OCI-LY3 (cell line): ENCODE data around the gene PLPP7.
"Not testable (repeated sequence)": the region's sequence is repeated elsewhere in the genome, so short reads cannot be mapped to it uniquely, and the experiment has no call there.

Experiments used
- H2AFZ ChIP-seq: fragments of 200-600, 300-600 bp; shearing (Covaris generic); 2 replicates; pipeline ENCODE4 v1.6.0; 2014; ENCODE audit warnings: antibody characterized with exemption, low read depth, low read length
- H3K27ac ChIP-seq: fragments of 200-600, 300-600 bp; sonication (generic); 2 replicates; pipeline ENCODE4 v1.5.1; 2014; ENCODE audit warnings: mild to moderate bottlenecking, low read length, moderate library complexity, mixed read lengths
- H3K27me3 ChIP-seq: fragments of 200-600, 300-600 bp; sonication (generic); 2 replicates; pipeline ENCODE4 v1.6.1; 2014; ENCODE audit warnings: low read depth, low read length, mixed read lengths
- H3K36me3 ChIP-seq: fragments of 200-600, 300-600 bp; sonication (generic); replicated peaks from 2 replicates; pipeline ENCODE3; 2014; ENCODE audit warnings: low read depth, low read length, mixed read lengths
- H3K4me1 ChIP-seq: fragments of 300-600, 200-600 bp; sonication (generic); 2 replicates; pipeline ENCODE4 v1.6.1; 2014; ENCODE audit warnings: low read length, mixed read lengths
- H3K4me2 ChIP-seq: fragments of 200-600, 300-600 bp; sonication (generic); 2 replicates; pipeline ENCODE4 v1.6.1; 2014; ENCODE audit warnings: low read length, mixed read lengths
- H3K4me3 ChIP-seq: fragments of 300-600, 200-600 bp; sonication (generic); 2 replicates; pipeline ENCODE4 v1.5.1; 2014; ENCODE audit warnings: antibody characterized with exemption, mild to moderate bottlenecking, low read length, moderate library complexity
- H3K79me2 ChIP-seq: fragments of 300-600, 200-600 bp; shearing (Covaris generic); 2 replicates; pipeline ENCODE4 v1.6.1; 2014; ENCODE audit warnings: mild to moderate bottlenecking, low read length, mixed read lengths
- H3K9ac ChIP-seq: fragments of 300-600, 200-600 bp; shearing (Covaris generic); 2 replicates; pipeline ENCODE4 v1.6.0; 2014; ENCODE audit warnings: mild to moderate bottlenecking, low read length, moderate library complexity
- H3K9me3 ChIP-seq: fragments of 200-600, 300-600 bp; shearing (Covaris generic); 2 replicates; pipeline ENCODE4 v1.6.1; 2014; ENCODE audit warnings: low read length, mixed read lengths; ENCODE audit not compliant: insufficient read depth
- H4K20me1 ChIP-seq: fragments of 200-600, 300-600 bp; sonication (generic); 2 replicates; pipeline ENCODE4 v1.6.1; 2016; ENCODE audit warnings: low read length, mixed read lengths; ENCODE audit not compliant: insufficient read depth
- CTCF ChIP-seq: fragments of 200-600, 300-600 bp; sonication (generic); IDR thresholded peaks from 2 replicates; pipeline ENCODE4 v1.5.1; 2014; ENCODE audit warnings: antibody characterized with exemption, low read length, low read depth
- EZH2phosphoT487 ChIP-seq: fragments of 200-600 bp; shearing (Covaris generic); IDR thresholded peaks from 2 replicates; pipeline ENCODE4 v1.6.1; 2018; ENCODE audit warnings: antibody characterized with exemption, mixed run types, low read depth

Gene PLPP7

DNA sequence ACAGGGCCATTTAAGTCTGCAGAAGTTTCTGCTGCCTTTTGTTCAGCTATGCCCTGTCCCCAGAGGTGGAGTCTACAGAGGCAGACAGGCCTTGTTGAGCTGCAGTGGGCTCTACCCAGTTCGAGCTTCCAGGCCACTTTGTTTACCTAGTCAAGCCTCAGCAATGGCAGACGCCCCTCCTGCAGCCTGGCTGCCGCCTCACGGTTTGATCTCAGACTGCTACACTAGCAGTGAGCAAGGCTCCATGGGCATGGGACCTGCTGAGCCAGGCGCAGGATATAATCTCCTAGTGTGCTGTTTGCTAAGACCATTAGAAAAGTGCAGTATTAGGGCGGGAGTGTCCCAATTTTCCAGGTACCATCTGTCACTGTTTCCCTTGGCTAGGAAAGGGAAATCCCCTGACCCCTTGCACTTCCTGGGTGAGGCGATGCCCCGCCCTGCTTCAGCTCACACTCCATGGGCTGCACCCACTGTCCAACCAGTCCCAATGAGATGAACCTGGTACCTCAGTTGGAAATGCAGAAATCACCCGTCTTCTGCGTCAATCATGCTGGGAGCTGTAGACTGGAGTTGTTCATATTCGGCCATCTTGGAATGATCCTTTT is 55.5 kb downstream of the PLPP7 start:
- not testable (repeated sequence) for H2AFZ ChIP-seq, H3K4me3 ChIP-seq, H3K36me3 ChIP-seq, H3K27ac ChIP-seq, H4K20me1 ChIP-seq, H3K79me2 ChIP-seq, H3K4me2 ChIP-seq, H3K4me1 ChIP-seq, H3K9ac ChIP-seq, H3K9me3 ChIP-seq, H3K27me3 ChIP-seq

DNA sequence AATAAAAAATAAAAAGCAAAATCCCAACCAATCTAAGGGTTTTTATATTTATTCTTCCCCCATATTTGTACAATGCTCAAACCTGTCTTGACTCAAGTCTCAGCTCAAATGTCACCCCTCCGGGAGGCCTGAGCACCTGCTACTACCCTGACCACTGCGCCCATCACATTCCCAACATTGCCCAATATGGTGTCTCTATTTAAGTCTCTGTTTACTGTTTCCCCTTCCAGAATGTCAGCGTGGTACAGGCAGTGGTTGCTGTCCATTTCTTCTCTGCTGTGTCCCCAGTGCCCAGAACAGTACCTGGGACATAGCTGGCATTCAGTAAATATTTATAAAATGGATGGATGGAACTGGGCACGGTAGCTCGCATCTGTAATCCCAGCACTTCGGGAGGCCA is 57.0 kb downstream of the PLPP7 start:
- H3K4me1 ChIP-seq, result peaks cover 17% of the 10 kb centered on the region

DNA sequence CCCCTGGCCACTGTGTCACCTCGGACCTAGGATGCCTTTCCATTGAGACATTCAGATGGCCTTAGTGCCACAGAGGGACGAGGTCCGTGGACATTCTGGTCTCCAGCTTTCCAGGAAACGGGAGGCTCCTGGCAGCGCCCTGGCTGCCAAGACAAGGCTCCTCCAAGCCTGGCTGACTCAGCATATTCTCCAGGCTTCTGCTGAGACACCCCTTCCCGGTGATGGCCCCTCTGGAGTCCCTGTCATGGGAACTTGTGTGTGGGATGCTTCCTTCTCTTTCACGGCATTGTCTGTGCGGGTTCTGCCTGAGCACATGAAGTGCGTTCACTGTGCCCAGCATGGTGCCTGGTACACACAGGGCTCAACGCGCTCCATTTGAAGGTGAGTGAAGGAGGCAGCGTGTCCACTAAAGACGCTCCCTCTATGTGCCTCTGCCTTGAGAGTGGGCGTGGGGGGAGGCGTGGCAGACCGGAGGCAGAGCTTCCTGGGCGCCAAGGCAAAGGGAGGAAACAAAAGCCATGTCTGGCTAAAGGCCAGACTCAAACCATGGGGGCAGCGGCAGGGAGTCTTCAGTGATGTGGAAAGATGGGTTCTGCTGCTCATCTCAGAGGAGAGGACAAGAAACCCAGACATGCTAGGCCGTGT is 58.0 kb downstream of the PLPP7 start:
- Histone ChIP-seq H3K79me2 (no peaks in the 10 kb centered on the region), H3K36me3 (no peaks in the 10 kb centered on the region), H4K20me1 (no peaks in the 10 kb centered on the region), H3K4me3 (no peak overlapping the region), H2AFZ (no peak overlapping the region), H3K27me3 (no peaks in the 10 kb centered on the region), H3K9ac (no peak overlapping the region), H3K4me2 (no peak overlapping the region), H3K27ac (no peak overlapping the region), H3K9me3 (no peaks in the 10 kb centered on the region), H3K4me1 (peaks cover 17% of the 10 kb centered on the region)
- no peak for TF ChIP-seq CTCF
- no peak for TF ChIP-seq EZH2phosphoT487

More for the DNA sequence above, 57.0 kb downstream of the PLPP7 start:
- Histone ChIP-seq H3K4me3 (no peak overlapping the region), H3K9ac (no peak overlapping the region), H3K27me3 (no peaks in the 10 kb centered on the region), H3K36me3 (no peaks in the 10 kb centered on the region), H3K79me2 (no peaks in the 10 kb centered on the region), H2AFZ (no peak overlapping the region), H3K9me3 (no peaks in the 10 kb centered on the region), H4K20me1 (no peaks in the 10 kb centered on the region), H3K4me2 (no peak overlapping the region), H3K27ac (no peak overlapping the region)
- TF ChIP-seq EZH2phosphoT487 (no peak), CTCF (no peak)

GRCh38 chr9:131348631-131349521 is 59.4 kb downstream of the PLPP7 start:
- Histone ChIP-seq H2AFZ (peak overlapping the region; percentile 98; the same call in 1 of the 2 replicates), H3K79me2 (no peaks in the 10 kb centered on the region), H3K36me3 (no peaks in the 10 kb centered on the region), H3K9ac (no peak overlapping the region), H4K20me1 (no peaks in the 10 kb centered on the region), H3K4me3 (no peak overlapping the region), H3K4me2 (peak overlapping the region; percentile 94), H3K4me1 (peaks cover 17% of the 10 kb centered on the region), H3K27me3 (no peaks in the 10 kb centered on the region), H3K27ac (no peak overlapping the region), H3K9me3 (no peaks in the 10 kb centered on the region)
- peak; percentile 21; the same call in 1 of the 2 replicates for TF ChIP-seq CTCF
- TF ChIP-seq EZH2phosphoT487, result no peak
